Liver (tissue), 9 donors: ENCODE measurements around the gene LRRC7. TPM values are rescaled to one million over a fixed set of nuclear protein-coding genes. Genes with fewer than 3 reads are reported as not detected.

Experiments used
- DNase-seq: peaks from one replicate; pipeline ENCODE4 v3.0.0-alpha.2; 2017; ENCODE audit warnings: low spot score
- H3K27ac ChIP-seq, 2 donors: one replicate each; pipeline ENCODE4 v1.7.0; 2013; ENCODE audit warnings: inconsistent platforms in 2 of 2, low read length in 2 of 2, control low read depth in 1 of 2, low read depth in 1 of 2, mild to moderate bottlenecking in 1 of 2
- H3K27me3 ChIP-seq, 4 donors: one replicate each; pipeline versions ENCODE4 v1.6.1 to v1.7.0; 2013; ENCODE audit warnings: low read length in 3 of 4, inconsistent platforms in 1 of 4, mild to moderate bottlenecking in 1 of 4, moderate library complexity in 1 of 4; ENCODE audit not compliant: control insufficient read depth in 4 of 4, insufficient read depth in 4 of 4
- H3K36me3 ChIP-seq, 4 donors: one replicate each; pipeline versions ENCODE4 v1.6.1 to v1.7.0; 2013; ENCODE audit warnings: low read length in 3 of 4, mild to moderate bottlenecking in 3 of 4, low read depth in 1 of 4, moderate library complexity in 1 of 4; ENCODE audit not compliant: control insufficient read depth in 4 of 4, insufficient read depth in 3 of 4
- H3K4me1 ChIP-seq, 4 donors: one replicate each; pipeline versions ENCODE4 v1.6.1 to v1.7.0; 2013; ENCODE audit warnings: low read length in 3 of 4, mild to moderate bottlenecking in 3 of 4, moderate library complexity in 1 of 4; ENCODE audit not compliant: control insufficient read depth in 4 of 4, insufficient read depth in 4 of 4
- H3K4me3 ChIP-seq, 3 donors: one replicate each; pipeline versions ENCODE4 v1.6.1 to v1.7.0; 2013; ENCODE audit warnings: low read length in 3 of 3, control low read depth in 1 of 3, low read depth in 1 of 3, mild to moderate bottlenecking in 1 of 3
- H3K9ac ChIP-seq, 2 donors: one replicate each; pipeline ENCODE4 v1.7.0; 2013; ENCODE audit warnings: low read length in 2 of 2, mild to moderate bottlenecking in 2 of 2, moderate library complexity in 2 of 2, control low read depth in 1 of 2, low read depth in 1 of 2
- H3K9me3 ChIP-seq, 4 donors: one replicate each; pipeline versions ENCODE4 v1.6.1 to v1.7.0; 2013; ENCODE audit warnings: low read length in 3 of 4; ENCODE audit not compliant: control insufficient read depth in 4 of 4
- ATF3 ChIP-seq: IDR thresholded peaks from 2 replicates; pipeline ENCODE4 v1.6.1; 2016; ENCODE audit warnings: antibody characterized with exemption
- CTCF ChIP-seq: fragments of 150-350 bp; IDR thresholded peaks from 2 replicates; pipeline ENCODE4 v1.5.1; 2017; ENCODE audit warnings: improper control_type of control experiment, low read depth, low read length; ENCODE audit not compliant: missing input control
- EGR1 ChIP-seq, 2 donors: IDR thresholded peaks; 2 replicates each; pipeline ENCODE4 v1.6.1; 2016 to 2018; ENCODE audit warnings: antibody characterized with exemption in 2 of 2, low read depth in 2 of 2
- FOXA1 ChIP-seq: IDR thresholded peaks from 2 replicates; pipeline ENCODE4 v1.6.1; 2016; ENCODE audit warnings: antibody characterized with exemption
- FOXA2 ChIP-seq: IDR thresholded peaks from 2 replicates; pipeline ENCODE4 v1.6.1; 2016; ENCODE audit warnings: antibody characterized with exemption
- GABPA ChIP-seq, 2 donors: IDR thresholded peaks in 1 of 2; conservative IDR thresholded peaks in 1 of 2; 2 replicates each; pipeline ENCODE4 v1.6.1; 2016; ENCODE audit warnings: antibody characterized with exemption in 2 of 2, mild to moderate bottlenecking in 1 of 2, moderate library complexity in 1 of 2
- HNF4A ChIP-seq, 2 donors: conservative IDR thresholded peaks; 2 replicates each; pipeline ENCODE4 v1.6.1; 2016; ENCODE audit warnings: antibody characterized with exemption in 2 of 2, mild to moderate bottlenecking in 2 of 2
- HNF4G ChIP-seq: IDR thresholded peaks from 2 replicates; pipeline ENCODE4 v1.6.1; 2016; ENCODE audit warnings: antibody characterized with exemption
- JUND ChIP-seq, 2 donors: IDR thresholded peaks; 2 replicates each; pipeline ENCODE4 v1.6.1; 2016; ENCODE audit warnings: antibody characterized with exemption in 2 of 2
- MAX ChIP-seq: IDR thresholded peaks from 2 replicates; pipeline ENCODE4 v1.6.1; 2016; ENCODE audit warnings: antibody characterized with exemption
- RAD21 ChIP-seq, 2 donors: IDR thresholded peaks; 2 replicates each; pipeline ENCODE4 v1.6.1; 2016; ENCODE audit warnings: antibody characterized with exemption in 2 of 2, mild to moderate bottlenecking in 2 of 2
- REST ChIP-seq: IDR thresholded peaks from 2 replicates; pipeline ENCODE4 v1.6.1; 2016; ENCODE audit warnings: antibody characterized with exemption, mild to moderate bottlenecking
- RXRA ChIP-seq, 2 donors: IDR thresholded peaks; 2 replicates each; pipeline ENCODE4 v1.6.1; 2017 to 2018; ENCODE audit warnings: antibody characterized with exemption in 2 of 2, mild to moderate bottlenecking in 1 of 2
- SP1 ChIP-seq: IDR thresholded peaks from 2 replicates; pipeline ENCODE4 v1.6.1; 2018; ENCODE audit warnings: antibody characterized with exemption, mild to moderate bottlenecking
- TAF1 ChIP-seq: conservative IDR thresholded peaks from 2 replicates; pipeline ENCODE4 v1.6.1; 2016; ENCODE audit warnings: antibody characterized with exemption, mild to moderate bottlenecking
- YY1 ChIP-seq: IDR thresholded peaks from 2 replicates; pipeline ENCODE4 v1.6.1; 2016; ENCODE audit warnings: antibody characterized with exemption, mild to moderate bottlenecking
- ZBTB33 ChIP-seq: IDR thresholded peaks from 2 replicates; pipeline ENCODE4 v1.6.1; 2016; ENCODE audit warnings: antibody characterized with exemption
- WGBS: extraction: QIAGEN DNeasy Blood & Tissue Kit; methylation state at CpG from one replicate; pipeline ENCODE4 v1.1.7; 2013; 5-methylcytosine and 5-hydroxymethylcytosine counted together
- polyA plus RNA-seq, 2 donors: library from polyadenylated mRNA; stranded (reverse) in 1 of 2; unstranded in 1 of 2; fragments of 200-250 nt in 1 of 2; fragments of >200 nt in 1 of 2; fragmentation: Nextera tagmentation in 1 of 2; extraction: Ambion mirVana in 1 of 2; gene quantifications; one replicate each; pipeline versions ENCODE4 v1.2.1 to v1.2.3, GENCODE V29; 2013 to 2015
- total RNA-seq, 2 donors: library from RNA; depleted of rRNA; stranded (reverse); fragments of >200 nt; gene quantifications; one replicate each; pipeline ENCODE4 v1.2.3, GENCODE V29; 2014
- donor health status: healthy.
- donor health status: healthy.
- donor health status: healthy.
- donor health status: healthy.
- donor health status: healthy.

The LRRC7 gene
- total and polyA plus RNA-seq, 4 donors: 0.08 to 1.1 (median 0.67) TPM

- TF ChIP-seq REST: no peak
Observed at GRCh38 chr1:69661686-69662085, 94.0 kb downstream of the LRRC7 start (continued).

- H3K27me3 ChIP-seq: no peaks in the 10 kb centered on the region
- no peak overlapping the region for H3K27ac ChIP-seq
- no peaks in the 10 kb centered on the region for H3K4me1 ChIP-seq
- DNase-seq: no peak
- TF ChIP-seq RXRA (IDR thresholded peaks at IDR 0.05) (no peak), SP1 (no peak), ZBTB33 (no peak), HNF4A (conservative IDR thresholded peaks at IDR 0.05) (no peak), HNF4G (no peak), MAX (no peak), GABPA (IDR thresholded peaks at IDR 0.05 in 1 of 2, conservative IDR thresholded peaks at IDR 0.05 in 1 of 2) (no peak), FOXA2 (no peak), YY1 (no peak), RAD21 (IDR thresholded peaks at IDR 0.05) (no peak), TAF1 (no peak), FOXA1 (no peak), CTCF (no peak), EGR1 (IDR thresholded peaks at IDR 0.05; ENCODE audit: low read depth in 2 of 2) (no peak), REST (no peak), JUND (IDR thresholded peaks at IDR 0.05) (no peak), ATF3 (no peak)
- H3K9me3 ChIP-seq: no peaks in the 10 kb centered on the region
- no peak overlapping the region for H3K4me3 ChIP-seq
- WGBS: 76% methylated on average over 2 of the region's 2 CpGs
- no peaks in the 10 kb centered on the region for H3K36me3 ChIP-seq
- no peak overlapping the region for H3K9ac ChIP-seq
Observed at GRCh38 chr1:69662321-69662720, 94.6 kb downstream of the LRRC7 start.
